Suprapubic skin (tissue), 3 donors: ENCODE measurements around the gene FBLIM1.

Source experiments
- CTCF ChIP-seq, 2 donors: fragments of 200-600 bp in 1 of 2; fragments of 450-650 bp in 1 of 2; sonication (generic) in 1 of 2; IDR thresholded peaks; one replicate each; pipeline ENCODE4 v1.5.1; 2016 to 2019; ENCODE audit warnings: antibody characterized with exemption in 2 of 2, mild to moderate bottlenecking in 1 of 2, moderate library complexity in 1 of 2
- POLR2A ChIP-seq, 2 donors: fragments of 450-650 bp; IDR thresholded peaks; one replicate each; pipeline ENCODE4 v1.6.1; 2017; ENCODE audit warnings: antibody characterized with exemption in 2 of 2, mild to moderate bottlenecking in 2 of 2, moderate library complexity in 2 of 2

GRCh38 chr1:15757016-15757543 lies 1.5 kb upstream of the FBLIM1 start:
- TF ChIP-seq CTCF (IDR thresholded peaks at IDR 0.05), result no peak
- no peak for TF ChIP-seq POLR2A (IDR thresholded peaks at IDR 0.05)
